HepG2 (cell line): ENCODE data around the gene PLCL2. TPM values are rescaled to one million over a fixed set of nuclear protein-coding genes. Genes with fewer than 3 reads are reported as not detected.

Experiments used
- ATAC-seq: fragments of 200-7000 bp; cut with Tn5 transposase; 3 replicates; pipeline ENCODE4 v1.9.1; 2020; ENCODE audit warnings: mild to moderate bottlenecking, moderate library complexity
- BruUV-seq: library from RNA; stranded (reverse); fragments of 400-500 nt; replicated peaks from 2 replicates; lab custom pipeline; 2021; lab: Mats Ljungman, UMichigan
- CTCF ChIA-PET: fragments of 300-600 bp; formaldehyde crosslinking; extraction: SDS; loops from one replicate; lab custom pipeline; 2021; ENCODE audit warnings: low total read pairs, inconsistent platforms, low intra/inter-chr PET ratio; lab: Yijun Ruan, JAX
- POLR2A ChIA-PET: fragments of 350-600 bp; sonication (Branson Sonifier 250); formaldehyde crosslinking; loops from one replicate; lab custom pipeline; 2020; ENCODE audit warnings: antibody characterized with exemption, inconsistent platforms; lab: Yijun Ruan, JAX
- DNase-seq: peaks from one replicate; pipeline ENCODE4 v3.0.0-alpha.2; 2015; ENCODE audit warnings: low spot score
- FAIRE-seq: peaks from 3 replicates; lab custom pipeline; 2011; peaks lifted over from hg19 to GRCh38; lab: Jason Lieb, UNC
- H2AFZ ChIP-seq: one replicate; pipeline ENCODE4 v1.6.1; 2011; ENCODE audit warnings: low read length, inconsistent platforms
- H3K27ac ChIP-seq: fragments of 300-600 bp; 3 replicates; pipeline ENCODE4 v1.8.0; 2011; ENCODE audit warnings: mixed run types, mild to moderate bottlenecking, mixed read lengths, low read length, inconsistent platforms; ENCODE audit not compliant: insufficient read depth; ENCODE audit errors: extremely low read length
- H3K27me3 ChIP-seq, 2 experiments: fragments of 200-600 bp in 1 of 2; 2 replicates in 1 of 2; 3 replicates in 1 of 2; pipeline versions ENCODE4 v1.6.0 to v1.8.0; 2011; ENCODE audit warnings: low read length in 2 of 2, mild to moderate bottlenecking in 2 of 2, moderate library complexity in 2 of 2, inconsistent platforms in 1 of 2; ENCODE audit not compliant: insufficient read depth in 2 of 2, control insufficient read depth in 1 of 2
- H3K36me3 ChIP-seq, 2 experiments: fragments of 200-600 bp in 1 of 2; replicated peaks in 1 of 2; 2 replicates in 1 of 2; 3 replicates in 1 of 2; pipeline versions ENCODE4 v1.5.1 to v1.8.0; 2011; ENCODE audit warnings: low read length in 2 of 2, inconsistent platforms in 1 of 2; ENCODE audit not compliant: insufficient read depth in 2 of 2, control insufficient read depth in 1 of 2
- H3K4me1 ChIP-seq: 2 replicates; pipeline ENCODE4 v1.5.1; 2012; ENCODE audit warnings: low read length, inconsistent platforms; ENCODE audit not compliant: insufficient read depth
- H3K4me2 ChIP-seq: 2 replicates; pipeline ENCODE4 v1.6.0; 2011; ENCODE audit warnings: low read depth, low read length, inconsistent platforms
- H3K4me3 ChIP-seq, 3 experiments: fragments of 200-600 bp in 1 of 3; sonication (generic), shearing (Covaris generic) in 1 of 3; replicated peaks in 1 of 3; 2 replicates each; pipeline ENCODE4 v1.5.1; 2011 to 2016; ENCODE audit warnings: low read length in 3 of 3, inconsistent platforms in 2 of 3, low read depth in 2 of 3, mild to moderate bottlenecking in 2 of 3, control low read depth in 1 of 3, mixed read lengths in 1 of 3; ENCODE audit not compliant: insufficient read depth in 1 of 3
- H3K79me2 ChIP-seq: one replicate; pipeline ENCODE4 v1.6.1; 2011; ENCODE audit warnings: low read length, inconsistent platforms; ENCODE audit not compliant: insufficient read depth
- H3K9ac ChIP-seq: 2 replicates; pipeline ENCODE4 v1.6.0; 2011; ENCODE audit warnings: mild to moderate bottlenecking, low read depth, low read length, inconsistent platforms; ENCODE audit not compliant: insufficient read depth
- H3K9me3 ChIP-seq: 2 replicates; pipeline ENCODE4 v1.5.1; 2012; ENCODE audit warnings: mild to moderate bottlenecking, low read length
- H4K20me1 ChIP-seq: 2 replicates; pipeline ENCODE4 v1.6.0; 2011; ENCODE audit warnings: inconsistent platforms, mild to moderate bottlenecking, low read length, moderate library complexity; ENCODE audit not compliant: insufficient read depth
- CC2D1A ChIP-seq: sonication (generic); formaldehyde crosslinking; IDR thresholded peaks from 2 replicates; pipeline ENCODE4 v1.8.1; 2023; ENCODE audit warnings: mild to moderate bottlenecking, missing genetic modification reagents
- FOXA3 ChIP-seq: IDR thresholded peaks from 2 replicates; pipeline ENCODE4 v1.6.1; 2016; ENCODE audit warnings: missing genetic modification reagents, missing compliant biosample characterization
- KLF6 ChIP-seq: IDR thresholded peaks from 2 replicates; pipeline ENCODE4 v1.8.0; 2016; ENCODE audit warnings: missing biosample characterization, missing genetic modification reagents
- KMT2B ChIP-seq: IDR thresholded peaks from 2 replicates; pipeline ENCODE4 v1.6.1; 2016; ENCODE audit warnings: missing genetic modification reagents, missing compliant biosample characterization
- NCOA5 ChIP-seq: sonication (generic); formaldehyde crosslinking; IDR thresholded peaks from 2 replicates; pipeline ENCODE4 v1.4.0; 2020; ENCODE audit warnings: missing genetic modification reagents
- TOE1 ChIP-seq: sonication (generic); formaldehyde crosslinking; IDR thresholded peaks from 2 replicates; pipeline ENCODE4 v1.4.0; 2020; ENCODE audit warnings: mild to moderate bottlenecking, missing genetic modification reagents
- ZBTB44 ChIP-seq: sonication (generic); formaldehyde crosslinking; IDR thresholded peaks from 2 replicates; pipeline ENCODE4 v1.4.0; 2020; ENCODE audit warnings: missing genetic modification reagents
- ZNF124 ChIP-seq: sonication (generic); formaldehyde crosslinking; IDR thresholded peaks from 2 replicates; pipeline ENCODE4 v1.4.0; 2020; ENCODE audit warnings: missing genetic modification reagents
- ZNF761 ChIP-seq: sonication (generic); formaldehyde crosslinking; conservative IDR thresholded peaks from 2 replicates; pipeline ENCODE4 v1.4.0; 2020; ENCODE audit warnings: mild to moderate bottlenecking, missing genetic modification reagents
- ZNF780A ChIP-seq: sonication (generic); formaldehyde crosslinking; IDR thresholded peaks from 2 replicates; pipeline ENCODE4 v1.8.0; 2022; ENCODE audit warnings: mild to moderate bottlenecking, missing genetic modification reagents, moderate library complexity
- ZSCAN30 ChIP-seq: sonication (generic); formaldehyde crosslinking; IDR thresholded peaks from 2 replicates; pipeline ENCODE4 v1.5.0; 2020; ENCODE audit warnings: mild to moderate bottlenecking, missing genetic modification reagents
- ZSCAN31 ChIP-seq: sonication (generic); formaldehyde crosslinking; IDR thresholded peaks from 2 replicates; pipeline ENCODE4 v1.5.0; 2020; ENCODE audit warnings: low read depth, mild to moderate bottlenecking, missing genetic modification reagents
- WGBS: methylation state at CpG from one replicate; pipeline ENCODE4 v1.1.6; 2017; ENCODE audit warnings: low lambda C conversion rate; 5-methylcytosine and 5-hydroxymethylcytosine counted together
- in situ Hi-C: cut with HindIII; loops from 2 replicates; pipeline ENCODE4 v1.10.0; 2017; ENCODE audit warnings: low pct_unique_long_range_greater_than_20kb; ENCODE audit not compliant: extremely low pct_ligation_motif_present
- intact Hi-C: fragments of 100-400 bp; cut with micrococcal nuclease; formaldehyde crosslinking; loops from one replicate; pipeline ENCODE4 v1.10.0; 2022; ENCODE audit not compliant: unreplicated experiment
- polyA plus RNA-seq, 8 experiments: library from polyadenylated mRNA; depleted of rRNA in 3 of 8; stranded (reverse) in 7 of 8; unstranded in 1 of 8; fragments of >200 nt; fragmentation: Illumina TruSeq in 4 of 8; extraction: Trizol in 4 of 8; gene quantifications; 2 replicates each; pipeline versions ENCODE4 v1.2.1 to v1.2.3, GENCODE V29; 2011 to 2016; ENCODE audit warnings: low read depth in 4 of 8, missing spikeins in 1 of 8, mixed read lengths in 1 of 8; ENCODE audit not compliant: insufficient read depth in 1 of 8
- total RNA-seq, 5 experiments: library from RNA; depleted of rRNA; stranded (reverse); fragments of >200 nt; fragmentation: Illumina TruSeq; extraction: Trizol; gene quantifications; 2 replicates each; pipeline ENCODE4 v1.2.3, GENCODE V29; 2016; ENCODE audit warnings: low read depth in 1 of 5
- TF ChIP-seq, protein P1 (sequence below): sonication (generic); formaldehyde crosslinking; IDR thresholded peaks from 2 replicates; pipeline ENCODE4 v1.4.0; 2020; ENCODE audit warnings: missing genetic modification reagents, mild to moderate bottlenecking, borderline replicate concordance
- TF ChIP-seq, protein P2 (sequence below): sonication (generic); formaldehyde crosslinking; conservative IDR thresholded peaks from 2 replicates; pipeline ENCODE4 v1.4.0; 2020; ENCODE audit warnings: missing genetic modification reagents

Gene PLCL2
- total and polyA plus RNA-seq, 2 of the 13 experiments (the other 11 are each of a cell fraction or from before 2014, with no cell fraction given), result not detected

GRCh38 chr3:16942955-16943354 lies 58.2 kb downstream of the PLCL2 start:
- no peaks in the 10 kb centered on the region for H3K9me3 ChIP-seq
- H3K4me3 ChIP-seq, result no peak overlapping the region
- CTCF ChIA-PET, result no interaction called here
- H4K20me1 ChIP-seq, result no peaks in the 10 kb centered on the region
- DNase-seq, result no peak
- no peak for FAIRE-seq
- intact Hi-C loops (no loop called here), in situ Hi-C loops (no loop called here)
- no peaks in the 10 kb centered on the region for H3K4me1 ChIP-seq
- no peak for ATAC-seq
- no peaks in the 10 kb centered on the region for H3K79me2 ChIP-seq
- no peaks in the 10 kb centered on the region for H3K36me3 ChIP-seq
- no TSS peak for BruUV-seq
- 0% methylated on average over 1 of the region's 1 CpG for WGBS
- no peak overlapping the region for H2AFZ ChIP-seq
- no peak overlapping the region for H3K4me2 ChIP-seq
- TF ChIP-seq ZSCAN31 (CRISPR knock-in tag), result no peak
- TF ChIP-seq KMT2B (CRISPR knock-in tag), result no peak
- no peak for TF ChIP-seq TOE1 (CRISPR knock-in tag)
- no peak for TF ChIP-seq NCOA5 (CRISPR knock-in tag)
- TF ChIP-seq ZNF780A, result no peak
- no peak for TF ChIP-seq ZSCAN30 (CRISPR knock-in tag)
- TF ChIP-seq ZNF761, result no peak
- no peak for TF ChIP-seq KLF6 (CRISPR knock-in tag)
- TF ChIP-seq ZNF124 (CRISPR knock-in tag), result no peak
- TF ChIP-seq ZBTB44 (CRISPR knock-in tag), result no peak
- TF ChIP-seq, protein P1, sequence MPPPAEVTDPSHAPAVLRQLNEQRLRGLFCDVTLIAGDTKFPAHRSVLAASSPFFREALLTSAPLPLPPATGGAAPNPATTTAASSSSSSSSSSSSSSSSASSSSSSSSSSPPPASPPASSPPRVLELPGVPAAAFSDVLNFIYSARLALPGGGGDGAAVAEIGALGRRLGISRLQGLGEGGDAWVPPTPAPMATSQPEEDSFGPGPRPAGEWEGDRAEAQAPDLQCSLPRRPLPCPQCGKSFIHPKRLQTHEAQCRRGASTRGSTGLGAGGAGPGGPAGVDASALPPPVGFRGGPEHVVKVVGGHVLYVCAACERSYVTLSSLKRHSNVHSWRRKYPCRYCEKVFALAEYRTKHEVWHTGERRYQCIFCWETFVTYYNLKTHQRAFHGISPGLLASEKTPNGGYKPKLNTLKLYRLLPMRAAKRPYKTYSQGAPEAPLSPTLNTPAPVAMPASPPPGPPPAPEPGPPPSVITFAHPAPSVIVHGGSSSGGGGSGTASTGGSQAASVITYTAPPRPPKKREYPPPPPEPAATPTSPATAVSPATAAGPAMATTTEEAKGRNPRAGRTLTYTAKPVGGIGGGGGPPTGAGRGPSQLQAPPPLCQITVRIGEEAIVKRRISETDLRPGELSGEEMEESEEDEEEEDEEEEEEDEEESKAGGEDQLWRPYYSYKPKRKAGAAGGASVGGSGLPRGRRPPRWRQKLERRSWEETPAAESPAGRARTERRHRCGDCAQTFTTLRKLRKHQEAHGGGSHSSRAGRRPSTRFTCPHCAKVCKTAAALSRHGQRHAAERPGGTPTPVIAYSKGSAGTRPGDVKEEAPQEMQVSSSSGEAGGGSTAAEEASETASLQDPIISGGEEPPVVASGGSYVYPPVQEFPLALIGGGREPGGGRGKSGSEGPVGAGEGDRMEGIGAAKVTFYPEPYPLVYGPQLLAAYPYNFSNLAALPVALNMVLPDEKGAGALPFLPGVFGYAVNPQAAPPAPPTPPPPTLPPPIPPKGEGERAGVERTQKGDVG (CRISPR knock-in tag), result no peak
- TF ChIP-seq CC2D1A (CRISPR knock-in tag), result no peak
- TF ChIP-seq, protein P2, sequence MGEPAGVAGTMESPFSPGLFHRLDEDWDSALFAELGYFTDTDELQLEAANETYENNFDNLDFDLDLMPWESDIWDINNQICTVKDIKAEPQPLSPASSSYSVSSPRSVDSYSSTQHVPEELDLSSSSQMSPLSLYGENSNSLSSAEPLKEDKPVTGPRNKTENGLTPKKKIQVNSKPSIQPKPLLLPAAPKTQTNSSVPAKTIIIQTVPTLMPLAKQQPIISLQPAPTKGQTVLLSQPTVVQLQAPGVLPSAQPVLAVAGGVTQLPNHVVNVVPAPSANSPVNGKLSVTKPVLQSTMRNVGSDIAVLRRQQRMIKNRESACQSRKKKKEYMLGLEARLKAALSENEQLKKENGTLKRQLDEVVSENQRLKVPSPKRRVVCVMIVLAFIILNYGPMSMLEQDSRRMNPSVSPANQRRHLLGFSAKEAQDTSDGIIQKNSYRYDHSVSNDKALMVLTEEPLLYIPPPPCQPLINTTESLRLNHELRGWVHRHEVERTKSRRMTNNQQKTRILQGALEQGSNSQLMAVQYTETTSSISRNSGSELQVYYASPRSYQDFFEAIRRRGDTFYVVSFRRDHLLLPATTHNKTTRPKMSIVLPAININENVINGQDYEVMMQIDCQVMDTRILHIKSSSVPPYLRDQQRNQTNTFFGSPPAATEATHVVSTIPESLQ (CRISPR knock-in tag), result no peak
- no peak for TF ChIP-seq FOXA3 (CRISPR knock-in tag)
- H3K9ac ChIP-seq, result no peak overlapping the region
- POLR2A ChIA-PET, result no interaction called here
- H3K27me3 ChIP-seq, result peaks cover 0 to 7% of the 10 kb centered on the region in 2 experiments; a peak in 3 of 5 replicates
- H3K27ac ChIP-seq, result no peak overlapping the region
